ENCODE results near the gene FBH1. TPM values are rescaled to one million over a fixed set of nuclear protein-coding genes. Genes with fewer than 3 reads are reported as not detected.
"Not testable (repeated sequence)": the region's sequence is repeated elsewhere in the genome, so short reads cannot be mapped to it uniquely, and the experiment has no call there.

FBH1 gene
- polyA plus RNA-seq, 4 donors: 69.0 to 93.8 (median 80.6) TPM

- no peak for DNase-seq (ENCODE audit: low read depth in 4 of 4, low spot score in 2 of 4)
These were observed 12.7 kb downstream of the FBH1 start for GRCh38 chr10:5902511-5903274.

- no peak for DNase-seq (ENCODE audit: low read depth in 4 of 4, low spot score in 2 of 4)
These were observed 13.5 kb downstream of the FBH1 start for GRCh38 chr10:5903563-5903962.

GRCh38 chr10:5904227-5904626, 14.2 kb downstream of the FBH1 start:
- DNase-seq (ENCODE audit: low read depth in 4 of 4, low spot score in 2 of 4): no peak

DNA sequence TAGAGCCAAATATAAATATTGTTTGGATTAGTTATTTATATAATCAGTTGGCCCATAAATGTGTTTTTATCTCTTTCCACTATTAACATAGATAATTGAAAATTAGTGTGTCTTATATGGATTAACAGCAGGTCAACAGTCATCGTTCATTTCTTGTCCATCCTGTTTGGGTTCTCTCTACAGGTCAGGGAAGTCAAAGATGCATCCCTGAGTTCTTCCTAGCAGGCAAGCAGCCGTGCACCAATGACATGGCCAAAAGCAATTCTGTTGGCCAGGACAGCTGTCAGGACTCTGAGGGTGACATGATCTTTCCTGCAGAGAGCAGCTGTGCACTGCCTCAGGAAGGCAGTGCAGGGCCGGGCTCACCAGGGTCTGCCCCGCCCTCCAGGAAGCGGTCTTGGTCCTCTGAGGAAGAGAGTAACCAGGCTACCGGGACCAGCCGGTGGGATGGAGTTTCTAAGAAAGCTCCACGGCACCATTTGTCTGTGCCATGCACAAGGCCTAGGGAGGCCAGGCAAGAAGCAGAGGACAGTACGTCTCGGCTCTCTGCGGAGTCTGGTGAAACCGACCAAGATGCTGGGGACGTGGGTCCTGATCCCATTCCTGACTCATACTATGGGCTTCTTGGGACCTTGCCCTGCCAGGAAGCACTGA, 15.9 kb downstream of the FBH1 start:
- no peak for DNase-seq (ENCODE audit: low read depth in 4 of 4, low spot score in 2 of 4)

DNA sequence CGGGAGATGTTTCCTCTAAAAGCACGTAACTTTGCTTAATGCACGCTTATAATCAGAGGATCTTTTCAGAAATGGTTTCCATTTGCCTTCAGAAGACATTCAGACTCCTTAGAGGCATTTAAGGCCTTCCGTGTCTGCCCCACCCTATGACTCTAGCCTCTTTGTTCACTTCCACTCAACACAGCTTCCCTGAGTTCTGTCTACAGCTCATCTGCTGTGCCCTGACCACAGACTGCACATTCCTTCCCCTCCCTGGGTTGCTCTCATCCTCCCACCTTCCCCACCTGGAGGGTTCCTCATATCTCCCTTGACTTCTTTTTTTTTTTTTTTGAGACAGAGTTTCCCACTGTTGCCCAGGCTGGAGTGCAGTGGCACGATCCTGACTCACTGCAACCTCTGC, 16.6 kb downstream of the FBH1 start:
- DNase-seq (ENCODE audit: low read depth in 4 of 4, low spot score in 2 of 4): no peak

DNA sequence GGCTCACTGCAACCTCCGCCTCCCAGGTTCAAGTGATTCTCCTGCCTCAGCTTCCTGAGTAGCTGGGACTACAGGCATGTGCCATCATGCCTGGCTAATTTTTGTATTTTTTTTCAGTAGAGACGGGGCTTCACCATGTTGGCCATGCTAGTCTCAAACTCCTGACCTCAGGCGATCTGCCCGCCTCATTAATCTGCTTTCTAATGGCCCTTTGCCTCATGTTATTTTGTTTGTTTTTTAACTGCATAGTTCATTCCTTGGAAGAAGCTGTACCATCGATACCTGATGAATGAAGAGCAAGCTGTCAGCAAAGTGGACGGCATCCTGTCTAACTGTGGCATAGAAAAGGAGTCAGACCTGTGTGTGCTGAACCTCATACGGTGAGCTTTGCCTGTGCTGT, 18.6 kb downstream of the FBH1 start:
- DNase-seq (ENCODE audit: low read depth in 4 of 4, low spot score in 2 of 4): not testable (repeated sequence)

- DNase-seq (ENCODE audit: low read depth in 4 of 4, low spot score in 2 of 4): no peak
These were observed 20.5 kb downstream of the FBH1 start for GRCh38 chr10:5910323-5911100.

GRCh38 chr10:5911670-5912069, 21.6 kb downstream of the FBH1 start:
- no peak for DNase-seq (ENCODE audit: low read depth in 4 of 4, low spot score in 2 of 4)

- no peak for DNase-seq (ENCODE audit: low read depth in 4 of 4, low spot score in 2 of 4)
These were observed 23.7 kb downstream of the FBH1 start for GRCh38 chr10:5913736-5914135.

DNA sequence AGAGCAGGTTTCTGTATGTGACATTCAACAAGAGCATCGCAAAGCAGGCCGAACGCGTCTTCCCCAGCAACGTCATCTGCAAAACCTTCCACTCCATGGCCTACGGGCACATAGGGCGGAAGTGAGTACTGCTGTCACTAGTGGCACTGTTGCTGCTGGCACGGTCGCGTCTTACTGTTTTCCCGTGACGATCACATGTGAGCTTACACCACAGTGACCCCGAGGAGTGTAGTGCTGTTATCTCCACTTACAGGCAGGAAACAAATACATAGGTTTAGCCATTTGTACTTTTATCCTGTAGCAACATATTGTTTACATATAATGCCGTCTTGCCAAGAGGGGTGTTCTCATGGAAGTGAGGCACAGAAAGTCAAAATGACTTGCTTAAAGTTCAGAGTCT, 25.4 kb downstream of the FBH1 start:
- DNase-seq (ENCODE audit: low read depth in 4 of 4, low spot score in 2 of 4): no peak

DNA sequence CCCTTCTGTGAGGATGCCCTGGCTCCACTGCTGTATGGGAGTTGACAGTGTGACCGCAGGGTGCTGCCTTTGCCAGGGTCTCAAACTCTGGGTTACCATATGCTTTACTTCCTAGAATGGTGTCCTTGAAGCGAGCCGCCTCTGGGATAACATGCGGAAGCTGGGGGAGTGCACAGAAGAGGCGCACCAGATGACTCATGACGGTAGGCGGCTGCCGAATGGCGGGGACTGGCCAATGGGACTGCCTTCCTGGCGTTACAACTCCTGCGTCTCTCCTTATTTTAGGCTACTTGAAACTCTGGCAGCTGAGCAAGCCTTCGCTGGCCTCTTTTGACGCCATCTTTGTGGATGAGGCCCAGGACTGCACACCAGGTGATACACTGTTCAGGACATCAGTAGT, 27.3 kb downstream of the FBH1 start:
- DNase-seq (ENCODE audit: low read depth in 4 of 4, low spot score in 2 of 4): no peak

DNA sequence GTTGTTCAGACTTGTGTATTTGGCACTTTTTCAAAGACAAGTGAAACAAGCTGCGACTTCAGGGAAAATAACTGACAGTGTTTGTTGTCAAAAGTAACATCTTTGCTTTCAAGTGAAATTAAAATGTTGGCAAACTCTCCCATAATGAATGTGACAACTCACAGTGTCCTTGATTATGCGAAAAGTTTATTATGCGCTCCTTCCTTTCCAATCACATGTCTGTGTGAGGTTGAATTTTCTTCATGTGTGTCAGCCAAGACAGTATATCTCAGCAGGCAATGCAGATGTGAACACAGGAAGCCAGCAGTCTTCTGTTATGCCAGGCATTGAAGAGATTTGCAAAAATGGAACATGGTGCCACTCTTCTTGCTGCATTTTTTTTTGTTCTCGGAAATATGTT, 28.7 kb downstream of the FBH1 start:
- DNase-seq (ENCODE audit: low read depth in 4 of 4, low spot score in 2 of 4): no peak

DNA sequence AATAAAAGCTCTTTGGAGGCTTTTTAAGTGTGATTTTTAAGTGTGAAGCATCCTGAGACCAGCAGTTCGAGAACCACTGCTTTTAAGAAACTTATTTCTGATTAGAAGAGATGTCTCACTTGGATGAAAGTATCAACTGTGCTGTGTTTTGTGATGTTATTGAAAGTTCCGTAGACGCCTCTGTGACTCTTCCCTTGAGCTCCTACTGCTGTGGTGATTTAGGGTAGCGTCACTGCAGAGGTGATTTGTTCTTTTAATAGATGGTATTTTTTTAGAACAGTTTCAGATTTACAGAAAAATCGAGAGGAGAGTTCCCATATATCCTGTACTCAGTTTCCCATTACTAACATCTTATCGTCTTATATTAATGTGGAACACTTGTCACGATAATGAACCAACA, 29.5 kb downstream of the FBH1 start:
- no peak for DNase-seq (ENCODE audit: low read depth in 4 of 4, low spot score in 2 of 4)

DNA sequence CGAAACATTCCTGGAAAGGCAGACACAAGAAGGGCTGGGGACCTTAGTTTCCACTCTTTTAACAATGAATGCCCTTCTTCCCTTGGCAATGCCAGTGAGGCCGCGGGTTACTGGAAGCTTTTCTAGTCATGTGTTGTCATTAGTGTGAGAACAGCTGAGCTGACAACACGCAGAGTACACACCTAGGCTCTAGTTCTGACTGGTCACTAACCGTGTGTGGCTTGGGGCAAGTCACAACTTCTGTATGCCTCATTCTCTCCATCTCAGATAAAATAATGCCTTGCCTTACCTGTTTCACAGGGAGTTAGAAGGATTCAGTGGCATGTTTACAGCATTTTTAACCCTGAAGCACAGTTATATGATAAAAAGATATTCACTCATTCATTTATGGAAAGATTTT, 31.7 kb downstream of the FBH1 start:
- no peak for DNase-seq (ENCODE audit: low read depth in 4 of 4, low spot score in 2 of 4)

DNA sequence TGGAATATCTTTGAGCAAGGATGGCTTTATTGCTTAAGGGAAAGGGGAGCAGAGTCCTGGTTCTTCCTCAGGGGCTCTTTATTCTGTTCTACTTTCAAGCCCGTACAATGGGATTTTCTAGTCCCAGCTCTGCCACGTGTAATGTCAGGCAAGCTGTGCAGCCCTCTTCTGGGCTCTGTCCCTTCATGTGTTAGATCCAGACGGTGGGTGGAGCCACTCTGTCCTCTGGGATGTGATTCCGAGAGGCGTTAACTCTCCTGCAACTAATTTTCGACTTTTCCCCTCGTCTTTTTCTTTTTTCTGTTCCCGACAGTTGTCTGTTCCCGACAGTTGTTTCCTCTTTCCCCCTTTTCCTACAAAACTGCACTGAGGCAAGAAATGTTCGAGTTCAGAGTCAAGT, 34.8 kb downstream of the FBH1 start:
- DNase-seq (ENCODE audit: low read depth in 4 of 4, low spot score in 2 of 4): no peak

- no peak for DNase-seq (ENCODE audit: low read depth in 4 of 4, low spot score in 2 of 4)
These were observed 37.3 kb downstream of the FBH1 start for GRCh38 chr10:5927306-5927705.

GRCh38 chr10:5929442-5929841, 39.4 kb downstream of the FBH1 start:
- DNase-seq (ENCODE audit: low read depth in 4 of 4, low spot score in 2 of 4): no peak

- no peak for DNase-seq (ENCODE audit: low read depth in 4 of 4, low spot score in 2 of 4)
These were observed 40.2 kb downstream of the FBH1 start for GRCh38 chr10:5930272-5930671.

DNA sequence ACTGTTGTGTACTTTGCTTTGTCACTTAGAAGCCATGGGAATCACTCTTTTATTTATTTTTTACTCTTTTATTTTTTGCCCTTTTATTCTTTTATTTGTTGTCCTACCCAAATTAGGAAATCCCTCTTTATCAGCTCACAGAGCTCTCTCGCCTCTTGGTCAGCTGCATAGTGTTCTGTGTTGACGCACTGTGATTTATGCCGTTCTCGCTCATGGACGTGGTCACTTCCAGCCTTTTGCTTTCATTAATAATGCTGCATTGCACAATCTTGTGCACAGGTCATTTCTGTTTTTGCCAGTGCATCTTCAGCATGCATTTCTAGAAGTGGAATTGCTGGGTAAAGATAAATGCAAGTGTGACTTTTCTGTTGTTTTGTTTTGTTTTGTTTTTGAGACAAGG, 42.3 kb downstream of the FBH1 start:
- DNase-seq (ENCODE audit: low read depth in 4 of 4, low spot score in 2 of 4): no peak

GRCh38 chr10:5933909-5934546, 44.0 kb downstream of the FBH1 start:
- DNase-seq (ENCODE audit: low read depth in 4 of 4, low spot score in 2 of 4): no peak

- DNase-seq (ENCODE audit: low read depth in 4 of 4, low spot score in 2 of 4): no peak
These were observed 45.6 kb downstream of the FBH1 start for GRCh38 chr10:5935628-5936027.

Data from left renal cortex interstitium (tissue), 4 donors.